WERI-Rb-1 (cell line): ENCODE data around the gene CLMP.

Source experiments
- DNase-seq: peaks from one replicate; pipeline ENCODE4 v3.0.0-alpha.2; 2020
- H3K27ac ChIP-seq: fragments of 250-450 bp; sonication (Bioruptor Pico); 2 replicates; pipeline ENCODE4 v1.5.1; 2020; ENCODE audit warnings: mild to moderate bottlenecking, moderate library complexity
- H3K27me3 ChIP-seq: fragments of 250-450 bp; sonication (Bioruptor Pico); 2 replicates; pipeline ENCODE4 v1.5.1; 2021; ENCODE audit warnings: mild to moderate bottlenecking, low read depth, moderate library complexity; ENCODE audit not compliant: insufficient read depth, severe bottlenecking
- H3K36me3 ChIP-seq: fragments of 250-450 bp; sonication (Bioruptor Pico); 2 replicates; pipeline ENCODE4 v1.5.1; 2020; ENCODE audit warnings: mild to moderate bottlenecking, moderate library complexity
- H3K4me3 ChIP-seq: 2 replicates; pipeline ENCODE4 v1.5.1; 2011; ENCODE audit warnings: low read depth, mild to moderate bottlenecking, control low read depth, low read length
- H3K9me3 ChIP-seq: fragments of 250-450 bp; sonication (Bioruptor Pico); 2 replicates; pipeline ENCODE4 v1.5.1; 2021; ENCODE audit warnings: mild to moderate bottlenecking, moderate library complexity; ENCODE audit not compliant: severe bottlenecking
- TF ChIP-seq, protein P1 (sequence below): IDR thresholded peaks from 2 replicates; pipeline ENCODE4 v1.5.1; 2011; ENCODE audit warnings: low read depth, mild to moderate bottlenecking, control low read depth, inconsistent platforms, low read length

Gene CLMP

DNA sequence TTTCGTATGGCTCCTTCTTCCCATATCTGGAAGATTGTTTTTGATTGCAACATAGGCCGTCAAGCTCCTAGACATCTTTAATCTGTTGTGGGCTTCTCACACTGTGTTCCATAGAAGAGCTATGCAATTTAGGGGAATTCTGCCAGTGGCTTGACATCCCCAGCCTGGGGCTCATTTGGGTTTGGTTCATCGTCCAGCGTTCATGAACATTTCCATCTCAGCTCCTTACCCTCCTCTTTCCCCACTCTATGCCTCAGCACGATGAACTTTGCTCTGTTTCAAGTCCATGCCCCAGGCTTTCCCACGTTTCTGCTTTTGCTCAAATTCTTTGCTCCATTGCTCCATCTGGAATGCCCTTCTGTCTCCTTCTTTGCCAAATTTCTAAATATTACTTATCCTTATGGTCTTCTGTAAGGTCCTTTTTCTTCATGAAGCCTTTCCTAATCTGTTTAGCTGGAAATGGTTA lies 26.1 kb upstream of the CLMP start:
- peaks cover 6% of the 10 kb centered on the region for H3K9me3 ChIP-seq
- no peaks in the 10 kb centered on the region for H3K36me3 ChIP-seq
- no peak overlapping the region for H3K27ac ChIP-seq
- TF ChIP-seq, protein P1, sequence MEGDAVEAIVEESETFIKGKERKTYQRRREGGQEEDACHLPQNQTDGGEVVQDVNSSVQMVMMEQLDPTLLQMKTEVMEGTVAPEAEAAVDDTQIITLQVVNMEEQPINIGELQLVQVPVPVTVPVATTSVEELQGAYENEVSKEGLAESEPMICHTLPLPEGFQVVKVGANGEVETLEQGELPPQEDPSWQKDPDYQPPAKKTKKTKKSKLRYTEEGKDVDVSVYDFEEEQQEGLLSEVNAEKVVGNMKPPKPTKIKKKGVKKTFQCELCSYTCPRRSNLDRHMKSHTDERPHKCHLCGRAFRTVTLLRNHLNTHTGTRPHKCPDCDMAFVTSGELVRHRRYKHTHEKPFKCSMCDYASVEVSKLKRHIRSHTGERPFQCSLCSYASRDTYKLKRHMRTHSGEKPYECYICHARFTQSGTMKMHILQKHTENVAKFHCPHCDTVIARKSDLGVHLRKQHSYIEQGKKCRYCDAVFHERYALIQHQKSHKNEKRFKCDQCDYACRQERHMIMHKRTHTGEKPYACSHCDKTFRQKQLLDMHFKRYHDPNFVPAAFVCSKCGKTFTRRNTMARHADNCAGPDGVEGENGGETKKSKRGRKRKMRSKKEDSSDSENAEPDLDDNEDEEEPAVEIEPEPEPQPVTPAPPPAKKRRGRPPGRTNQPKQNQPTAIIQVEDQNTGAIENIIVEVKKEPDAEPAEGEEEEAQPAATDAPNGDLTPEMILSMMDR = no peak
- H3K27me3 ChIP-seq = no peaks in the 10 kb centered on the region
- no peak for DNase-seq
- H3K4me3 ChIP-seq = no peak overlapping the region

DNA sequence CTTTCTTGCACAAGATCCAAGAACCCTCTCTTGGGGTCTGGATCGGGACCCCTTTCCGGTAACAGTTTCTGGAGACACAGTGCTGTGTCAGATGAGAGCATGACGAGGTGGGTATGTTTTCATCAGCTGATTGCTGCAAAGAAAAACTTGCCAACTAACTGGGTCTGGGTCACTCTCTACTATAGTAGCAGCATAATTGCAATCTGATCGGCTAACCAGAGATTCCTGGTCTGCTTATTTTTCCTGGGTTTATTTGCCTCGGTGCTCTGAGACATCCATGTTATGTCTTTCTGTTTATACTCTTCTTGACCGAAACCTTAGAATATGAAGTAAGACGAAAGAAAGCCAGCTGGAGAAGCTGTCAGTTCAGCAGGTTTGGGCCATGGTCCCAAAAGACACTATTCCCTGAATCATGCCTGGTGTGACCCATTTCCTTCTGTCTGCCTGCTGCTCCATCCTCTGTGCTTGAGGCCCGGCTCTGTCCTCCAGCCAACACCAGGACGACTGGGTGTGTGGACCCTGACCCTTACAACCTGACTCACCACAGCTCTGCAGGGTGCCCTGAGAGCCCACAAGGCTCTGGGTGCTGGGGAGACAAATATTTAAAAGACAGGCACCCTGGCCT lies 24.1 kb upstream of the CLMP start:
- no peak for DNase-seq
- Histone ChIP-seq H3K27ac (no peak overlapping the region), H3K4me3 (no peak overlapping the region), H3K36me3 (no peaks in the 10 kb centered on the region), H3K27me3 (no peaks in the 10 kb centered on the region), H3K9me3 (peaks cover 6% of the 10 kb centered on the region)
- TF ChIP-seq, protein P1 = no peak

DNA sequence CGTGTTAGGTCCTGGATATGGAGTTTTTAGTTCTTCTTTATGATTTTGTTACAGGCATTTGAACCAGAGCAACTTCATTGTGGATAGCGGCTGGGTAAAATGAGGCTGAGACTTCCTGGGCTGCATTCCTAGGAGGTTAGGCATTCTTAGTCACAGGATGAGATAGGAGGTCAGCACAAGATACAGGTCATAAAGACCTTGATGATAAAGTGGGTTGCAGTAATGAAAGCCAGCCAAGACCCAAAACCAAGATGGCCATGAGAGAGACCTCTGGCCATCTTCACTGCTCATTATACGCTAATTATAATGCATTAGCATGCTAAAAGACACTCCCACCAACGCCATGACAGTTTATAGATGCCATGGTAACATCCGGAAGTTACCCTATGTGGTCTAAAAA lies 23.4 kb upstream of the CLMP start:
- no peak for DNase-seq

DNA sequence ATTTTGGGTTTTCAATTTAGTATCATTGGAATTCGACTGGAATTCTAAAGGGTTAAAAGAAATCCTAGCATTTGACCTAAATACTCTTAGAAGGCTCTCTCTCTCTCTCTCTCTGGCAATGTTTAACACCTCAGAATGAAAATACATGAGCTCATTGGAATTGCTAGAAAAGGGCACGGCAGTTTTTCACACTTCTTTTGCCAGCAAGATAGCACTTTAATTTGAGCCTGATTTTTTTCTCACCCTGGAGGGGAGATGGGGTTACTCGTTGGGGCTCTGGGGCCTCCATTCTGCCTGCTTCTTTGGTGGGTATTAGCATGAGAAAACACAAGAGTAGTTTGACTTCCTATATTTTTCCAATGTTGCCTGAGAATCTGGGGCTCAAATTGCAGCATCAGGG lies 22.8 kb upstream of the CLMP start:
- TF ChIP-seq, protein P1 = no peak
- Histone ChIP-seq H3K27ac (no peak overlapping the region), H3K27me3 (no peaks in the 10 kb centered on the region), H3K9me3 (peaks cover 6% of the 10 kb centered on the region), H3K4me3 (no peak overlapping the region), H3K36me3 (no peaks in the 10 kb centered on the region)
- no peak for DNase-seq

More for the DNA sequence above, 23.4 kb upstream of the CLMP start:
- H3K9me3 ChIP-seq = peaks cover 6% of the 10 kb centered on the region
- H3K27me3 ChIP-seq = no peaks in the 10 kb centered on the region
- no peak overlapping the region for H3K4me3 ChIP-seq
- no peaks in the 10 kb centered on the region for H3K36me3 ChIP-seq
- TF ChIP-seq, protein P1 = no peak
- no peak overlapping the region for H3K27ac ChIP-seq

DNA sequence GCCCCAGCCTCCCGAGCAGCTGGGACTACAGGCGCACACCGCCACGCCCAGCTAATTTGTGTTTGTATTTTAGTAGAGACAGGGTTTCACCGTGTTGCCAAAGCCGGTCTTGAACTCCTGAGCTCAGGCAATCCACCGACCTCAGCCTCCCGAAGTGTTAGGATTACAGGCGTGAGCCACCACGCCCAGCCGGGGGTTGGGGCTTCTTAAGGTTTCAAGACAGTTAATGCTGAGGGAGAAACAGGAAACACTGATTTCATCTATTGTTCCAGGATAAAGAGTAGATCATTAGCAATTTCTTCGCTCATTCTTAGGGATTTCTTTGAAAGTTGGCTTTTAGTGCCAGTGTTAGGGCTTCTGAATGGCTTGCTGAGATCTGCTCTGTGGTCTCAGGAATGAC lies 21.2 kb upstream of the CLMP start:
- H3K4me3 ChIP-seq = no peak overlapping the region
- H3K27ac ChIP-seq = no peak overlapping the region
- TF ChIP-seq, protein P1 = no peak
- no peaks in the 10 kb centered on the region for H3K36me3 ChIP-seq
- no peak for DNase-seq
- no peaks in the 10 kb centered on the region for H3K27me3 ChIP-seq
- H3K9me3 ChIP-seq = peaks cover 2% of the 10 kb centered on the region

DNA sequence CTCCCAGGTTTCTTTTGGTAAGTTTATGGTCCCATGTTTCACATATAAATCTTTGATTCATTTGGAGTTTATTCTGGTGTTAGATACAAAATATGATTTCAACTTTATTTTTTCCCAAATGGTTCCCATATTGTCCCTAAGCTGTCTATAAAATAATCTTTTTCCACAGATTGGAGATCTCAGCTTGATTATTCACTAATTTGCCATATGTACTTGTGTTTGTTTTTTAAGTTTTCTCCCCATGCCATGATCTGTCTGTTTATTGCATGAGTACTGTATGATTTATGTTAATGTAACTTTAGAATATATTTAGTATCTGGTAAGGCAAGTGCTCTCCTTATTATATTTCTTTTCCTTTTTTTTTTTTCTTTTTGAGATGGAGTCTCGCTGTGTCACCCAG lies 19.9 kb upstream of the CLMP start:
- Histone ChIP-seq H3K9me3 (no peaks in the 10 kb centered on the region), H3K36me3 (no peaks in the 10 kb centered on the region), H3K4me3 (no peak overlapping the region), H3K27ac (no peak overlapping the region), H3K27me3 (no peaks in the 10 kb centered on the region)
- TF ChIP-seq, protein P1 = no peak
- DNase-seq = no peak
